ENCODE data around the gene XYLB.
"Not testable (repeated sequence)": the region's sequence is repeated elsewhere in the genome, so short reads cannot be mapped to it uniquely, and the experiment has no call there.

Gene XYLB

DNA sequence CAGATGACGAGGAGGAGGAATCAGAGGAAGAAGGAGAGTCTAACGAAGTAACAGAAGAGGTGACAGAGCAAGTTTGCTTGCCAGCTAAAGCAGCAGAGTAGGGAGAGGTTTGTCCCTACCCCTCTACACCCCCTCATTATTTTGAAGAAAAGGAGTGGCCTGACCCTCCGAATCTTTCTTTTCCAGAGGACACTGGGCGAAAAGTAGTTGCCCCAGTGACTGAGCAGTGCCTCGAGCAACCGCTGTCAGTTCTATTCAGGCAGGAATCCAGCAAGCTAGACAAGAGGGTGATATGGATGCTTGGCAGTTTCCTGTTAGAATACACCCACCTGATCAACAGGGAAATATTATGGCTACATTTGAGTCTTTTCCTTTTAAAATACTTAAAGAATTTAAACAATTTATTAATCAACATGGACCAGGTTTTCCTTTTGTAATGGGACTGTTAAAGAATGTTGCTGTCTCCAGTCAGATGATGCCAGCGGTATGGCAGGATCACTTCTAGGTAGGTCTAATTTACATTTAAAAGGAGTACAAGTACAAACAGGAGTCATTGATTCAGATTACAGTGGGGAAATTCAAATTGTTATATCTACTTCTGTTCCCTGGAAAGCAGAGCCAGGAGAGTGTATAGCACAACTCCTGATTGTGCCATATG, 75.2 kb downstream of the XYLB start:
- no peak for DNase-seq (ENCODE audit: low read depth)
- TF ChIP-seq, protein P1, sequence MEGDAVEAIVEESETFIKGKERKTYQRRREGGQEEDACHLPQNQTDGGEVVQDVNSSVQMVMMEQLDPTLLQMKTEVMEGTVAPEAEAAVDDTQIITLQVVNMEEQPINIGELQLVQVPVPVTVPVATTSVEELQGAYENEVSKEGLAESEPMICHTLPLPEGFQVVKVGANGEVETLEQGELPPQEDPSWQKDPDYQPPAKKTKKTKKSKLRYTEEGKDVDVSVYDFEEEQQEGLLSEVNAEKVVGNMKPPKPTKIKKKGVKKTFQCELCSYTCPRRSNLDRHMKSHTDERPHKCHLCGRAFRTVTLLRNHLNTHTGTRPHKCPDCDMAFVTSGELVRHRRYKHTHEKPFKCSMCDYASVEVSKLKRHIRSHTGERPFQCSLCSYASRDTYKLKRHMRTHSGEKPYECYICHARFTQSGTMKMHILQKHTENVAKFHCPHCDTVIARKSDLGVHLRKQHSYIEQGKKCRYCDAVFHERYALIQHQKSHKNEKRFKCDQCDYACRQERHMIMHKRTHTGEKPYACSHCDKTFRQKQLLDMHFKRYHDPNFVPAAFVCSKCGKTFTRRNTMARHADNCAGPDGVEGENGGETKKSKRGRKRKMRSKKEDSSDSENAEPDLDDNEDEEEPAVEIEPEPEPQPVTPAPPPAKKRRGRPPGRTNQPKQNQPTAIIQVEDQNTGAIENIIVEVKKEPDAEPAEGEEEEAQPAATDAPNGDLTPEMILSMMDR (IDR thresholded peaks at IDR 0.05; ENCODE audit: low read depth, low read length, missing control alignments) = no peak
- H3K4me3 ChIP-seq (ENCODE audit: low read depth, low read length) = no peak overlapping the region

DNA sequence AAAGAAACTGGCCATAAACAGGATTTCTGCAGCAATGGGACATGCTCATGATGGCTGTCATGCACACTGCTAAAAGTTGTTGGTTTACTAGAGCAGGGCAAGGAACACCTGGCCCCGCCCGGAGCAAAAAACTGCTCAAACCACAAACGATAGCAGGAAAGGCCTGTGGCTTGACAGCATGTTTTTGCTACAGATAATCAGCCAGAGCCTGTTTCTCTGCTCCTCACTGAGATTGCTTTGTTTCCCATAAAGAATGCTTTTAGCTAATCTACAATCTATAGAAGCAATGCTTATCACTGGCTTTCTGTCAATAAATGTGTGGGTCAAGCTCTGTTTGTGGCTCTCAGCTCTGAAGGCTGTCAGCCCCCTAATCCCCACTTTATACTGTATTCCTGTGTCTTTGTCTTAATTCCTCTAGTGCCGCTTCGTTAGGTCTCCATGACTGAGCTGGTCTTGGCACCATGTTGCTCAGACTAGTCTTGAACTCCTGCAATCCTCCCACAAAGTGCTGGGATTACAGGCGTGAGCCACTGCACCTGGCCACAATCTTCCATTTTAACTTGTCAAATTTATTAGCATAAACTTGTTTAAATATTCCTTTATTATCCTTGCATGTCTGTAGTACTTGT, 80.3 kb downstream of the XYLB start:
- not testable (repeated sequence) for H3K4me3 ChIP-seq (ENCODE audit: low read depth, low read length); DNase-seq (ENCODE audit: low read depth)

DNA sequence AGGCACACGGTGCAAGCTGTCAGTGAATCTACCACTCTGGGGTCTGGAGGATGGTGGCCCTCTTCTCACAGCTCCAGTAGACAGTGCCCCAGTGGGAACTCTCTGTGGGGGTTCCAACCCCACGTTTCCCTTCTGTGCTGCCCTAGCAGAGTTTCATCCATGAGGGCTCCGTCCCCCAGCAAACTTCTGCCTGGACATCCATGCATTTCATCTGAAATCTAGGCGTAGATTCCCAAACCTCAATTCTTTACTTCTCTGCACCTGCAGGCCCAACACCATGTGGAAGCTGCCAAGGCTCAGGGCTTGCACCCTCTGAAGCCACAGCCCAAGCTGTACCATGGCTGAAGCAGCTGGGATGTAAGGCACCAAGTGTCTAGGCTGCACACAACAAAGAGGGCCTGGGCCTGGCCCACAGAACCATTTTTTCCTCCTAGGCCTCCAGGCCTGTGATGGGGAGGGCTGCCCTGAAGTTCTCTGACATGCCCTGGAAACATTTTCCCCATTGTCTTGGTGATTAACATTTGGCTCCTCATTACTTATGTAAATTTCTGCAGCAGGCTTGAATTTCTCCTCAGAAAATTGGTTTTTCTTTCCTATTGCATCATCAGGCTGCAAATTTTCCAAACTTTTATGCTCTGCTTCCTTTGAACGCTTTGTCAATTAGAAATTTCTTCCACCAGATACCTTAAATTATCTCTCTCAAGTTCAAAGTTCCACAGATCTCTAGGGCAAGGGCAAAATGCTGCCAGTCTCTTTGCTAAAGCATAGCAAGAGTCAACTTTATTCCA, 86.5 kb downstream of the XYLB start:
- H3K4me3 ChIP-seq (ENCODE audit: low read depth, low read length); DNase-seq (ENCODE audit: low read depth): not testable (repeated sequence)

DNA sequence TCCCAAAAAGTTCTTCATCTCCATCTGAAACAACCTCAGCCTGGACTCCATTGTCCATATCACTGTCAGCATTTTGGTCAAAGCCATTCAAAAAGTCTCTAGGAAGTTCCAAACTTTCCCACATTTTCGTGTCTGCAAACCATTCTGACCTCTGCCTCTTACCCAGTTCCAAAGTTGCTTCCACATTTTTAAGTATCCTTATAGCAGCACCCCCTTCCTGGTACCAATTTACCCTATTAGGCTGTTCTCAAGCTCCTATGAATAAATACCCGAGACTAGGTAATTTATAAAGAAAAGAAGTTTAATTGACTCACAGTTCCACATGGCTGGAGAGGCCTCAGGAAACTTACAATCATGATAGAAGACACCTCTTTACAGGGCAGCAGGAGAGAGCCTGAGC, 87.1 kb downstream of the XYLB start:
- H3K4me3 ChIP-seq (ENCODE audit: low read depth, low read length); DNase-seq (ENCODE audit: low read depth): not testable (repeated sequence)

DNA sequence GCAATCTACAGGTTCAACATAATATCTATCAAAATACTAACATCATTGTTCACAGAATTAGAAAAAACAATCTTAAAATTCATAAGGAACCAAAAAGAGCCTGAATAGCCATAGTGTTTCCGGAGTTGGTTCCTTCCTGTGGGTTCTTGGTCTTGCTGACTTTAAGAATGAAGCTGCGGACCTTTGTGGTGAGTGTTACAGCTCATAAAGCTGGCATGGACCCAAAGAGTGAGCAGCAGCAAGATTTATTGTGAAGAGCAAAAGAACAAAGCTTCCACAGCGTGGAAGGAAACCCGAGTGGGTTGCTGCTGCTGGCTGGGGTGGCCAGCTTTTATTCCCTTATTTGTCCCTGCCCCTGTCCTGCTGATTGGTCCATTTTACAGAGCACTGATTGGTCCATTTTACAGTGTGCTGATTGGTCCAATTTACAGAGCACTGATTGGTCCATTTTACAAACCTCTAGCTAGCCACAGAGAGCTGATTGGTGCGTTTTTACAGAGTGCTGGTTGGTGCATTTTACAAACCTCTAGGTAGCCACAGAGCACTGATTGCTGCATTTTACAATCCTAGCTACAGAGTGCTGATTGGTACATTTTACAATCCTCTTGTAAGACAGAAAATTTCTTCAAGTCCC, 92.0 kb downstream of the XYLB start:
- H3K4me3 ChIP-seq (ENCODE audit: low read depth, low read length); DNase-seq (ENCODE audit: low read depth): not testable (repeated sequence)

DNA sequence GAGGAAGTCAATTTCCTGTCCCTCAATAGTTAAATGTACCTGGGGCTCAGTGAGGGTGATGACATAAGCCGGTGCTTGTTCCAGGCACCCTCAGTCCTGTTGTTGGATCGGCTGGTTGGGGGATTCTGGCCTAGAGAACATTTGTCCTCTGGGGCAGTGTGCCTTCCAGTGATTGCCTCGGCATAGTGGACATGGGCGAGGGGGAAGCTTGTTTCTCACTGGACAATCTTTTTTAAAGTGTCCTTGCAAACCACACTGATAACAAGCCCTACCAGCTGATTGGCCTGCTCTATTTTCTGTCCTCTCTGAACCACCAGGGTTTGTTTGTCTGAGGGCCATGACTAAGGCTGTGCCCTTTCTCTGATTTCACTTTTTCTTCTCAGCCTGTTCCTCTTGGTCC, 96.6 kb downstream of the XYLB start:
- DNase-seq (ENCODE audit: low read depth); H3K4me3 ChIP-seq (ENCODE audit: low read depth, low read length): not testable (repeated sequence)

DNA sequence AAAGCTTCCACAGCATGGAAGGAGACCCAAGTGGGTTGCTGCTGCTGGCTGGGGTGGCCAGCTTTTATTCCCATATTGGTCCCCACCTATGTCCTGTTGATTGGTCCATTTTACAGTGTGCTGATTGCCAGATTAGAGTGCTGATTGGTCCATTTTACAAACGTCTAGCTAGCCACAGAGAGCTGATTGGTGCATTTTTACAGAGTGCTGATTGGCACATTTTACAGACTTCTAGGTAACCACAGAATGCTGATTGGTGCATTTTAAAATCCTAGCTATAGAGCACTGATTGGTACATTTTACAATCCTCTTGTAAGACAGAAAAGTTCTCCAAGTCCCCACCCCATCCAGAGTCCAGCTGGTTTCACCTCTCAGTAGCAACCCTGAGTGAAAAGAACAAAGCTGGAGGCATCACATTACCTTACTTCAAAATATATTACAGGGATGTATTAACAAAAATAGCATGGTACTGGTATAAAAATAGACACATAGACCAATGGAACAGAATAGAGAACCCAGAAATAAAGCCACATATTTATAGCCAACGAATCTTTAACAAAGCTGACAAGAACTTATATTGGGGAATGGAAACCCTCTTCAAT, 99.6 kb downstream of the XYLB start:
- TF ChIP-seq, protein P1 (IDR thresholded peaks at IDR 0.05; ENCODE audit: low read depth, low read length, missing control alignments) = no peak
- no peak for DNase-seq (ENCODE audit: low read depth)

DNA sequence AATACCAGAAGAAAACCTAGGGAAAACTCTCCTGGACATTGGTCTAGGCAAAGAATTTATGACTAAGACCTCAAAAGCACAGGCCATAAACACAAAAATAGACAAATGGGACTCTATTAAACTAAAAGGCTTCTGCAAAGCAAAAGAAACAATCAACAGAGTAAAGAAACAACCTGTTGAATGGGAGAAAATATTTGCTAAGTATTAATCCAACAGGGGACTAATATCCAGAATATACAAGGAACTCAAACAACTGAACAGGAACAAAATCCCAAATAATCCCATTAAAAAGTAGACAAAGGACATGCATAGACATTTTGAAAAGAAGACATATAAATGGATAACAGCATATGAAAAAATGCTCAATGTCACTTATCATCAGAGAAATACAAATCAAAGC, 100.2 kb downstream of the XYLB start:
- no peak overlapping the region for H3K4me3 ChIP-seq (ENCODE audit: low read depth, low read length)
- TF ChIP-seq, protein P1 (IDR thresholded peaks at IDR 0.05; ENCODE audit: low read depth, low read length, missing control alignments) = no peak
- no peak for DNase-seq (ENCODE audit: low read depth)

More for the DNA sequence above, 99.6 kb downstream of the XYLB start:
- H3K4me3 ChIP-seq (ENCODE audit: low read depth, low read length) = no peak overlapping the region

DNA sequence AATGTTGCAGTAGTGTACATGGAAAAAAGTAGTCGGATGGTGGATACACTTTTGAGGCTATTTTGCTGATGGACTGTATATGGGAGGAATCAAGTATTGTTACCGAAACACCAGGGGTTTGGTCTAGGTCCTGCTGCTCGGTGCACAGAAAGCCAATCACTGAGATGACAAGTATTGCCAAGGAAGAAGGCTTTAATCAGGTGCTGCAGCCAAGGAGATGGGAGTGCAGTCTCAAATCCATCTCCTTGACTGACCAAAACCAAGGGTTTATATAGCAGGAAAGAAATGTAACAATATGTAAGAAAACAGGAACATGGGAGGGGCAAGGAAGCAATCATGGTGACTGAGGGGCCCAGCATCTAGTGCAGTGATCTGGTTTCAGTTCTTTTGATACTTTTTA, 104.3 kb downstream of the XYLB start:
- H3K4me3 ChIP-seq (ENCODE audit: low read depth, low read length) = no peak overlapping the region
- TF ChIP-seq, protein P1 (IDR thresholded peaks at IDR 0.05; ENCODE audit: low read depth, low read length, missing control alignments) = no peak
- no peak for DNase-seq (ENCODE audit: low read depth)
